Chondrocyte (in vitro differentiated cells): ENCODE data around the gene TPI1. TPM values are rescaled to one million over a fixed set of nuclear protein-coding genes. Genes with fewer than 3 reads are reported as not detected.

Source experiments
- DNase-seq: peaks from one replicate; pipeline ENCODE4 v3.0.0; 2021; ENCODE audit warnings: mixed read lengths, low spot score
- H3K27ac Mint-ChIP-seq: one replicate; pipeline ENCODE4 v1.8.0; 2021; ENCODE audit warnings: mild to moderate bottlenecking, moderate library complexity, mixed read lengths; ENCODE audit not compliant: unreplicated experiment
- H3K27me3 Mint-ChIP-seq: 2 replicates; pipeline ENCODE4 v1.8.0; 2021; ENCODE audit warnings: low read depth, mixed read lengths
- H3K36me3 Mint-ChIP-seq: 2 replicates; pipeline ENCODE4 v1.8.0; 2021; ENCODE audit warnings: low read depth, mixed read lengths
- H3K4me1 Mint-ChIP-seq: 2 replicates; pipeline ENCODE4 v1.8.0; 2021; ENCODE audit warnings: low read depth, mild to moderate bottlenecking, mixed read lengths
- H3K4me3 Mint-ChIP-seq: one replicate; pipeline ENCODE4 v1.8.0; 2021; ENCODE audit warnings: mild to moderate bottlenecking, moderate library complexity, mixed read lengths; ENCODE audit not compliant: unreplicated experiment
- H3K9me3 Mint-ChIP-seq: 2 replicates; pipeline ENCODE4 v1.8.0; 2021; ENCODE audit warnings: low read depth, mixed read lengths
- CTCF ChIP-seq: fragments of 200-600 bp; sonication (generic); IDR thresholded peaks from 2 replicates; pipeline ENCODE4 v1.5.0; 2021; ENCODE audit warnings: antibody characterized with exemption, mild to moderate bottlenecking, moderate library complexity
- total RNA-seq: library from RNA; stranded (reverse); gene quantifications from 3 replicates; pipeline ENCODE4 v1.2.1, GENCODE V29; 2021

Gene TPI1
- total RNA-seq, 1 donor from 2014 or later, result 551 TPM

GRCh38 chr12:6834254-6834653, 33.1 kb upstream of the TPI1 start:
- H3K36me3 Mint-ChIP-seq, result peaks cover 36% of the 10 kb centered on the region
- H3K27ac Mint-ChIP-seq, result no peak overlapping the region
- DNase-seq, result no peak
- no peaks in the 10 kb centered on the region for H3K9me3 Mint-ChIP-seq
- no peak overlapping the region for H3K4me3 Mint-ChIP-seq
- no peak for TF ChIP-seq CTCF
- no peaks in the 10 kb centered on the region for H3K27me3 Mint-ChIP-seq
- peaks cover 17% of the 10 kb centered on the region for H3K4me1 Mint-ChIP-seq

GRCh38 chr12:6834873-6835272, 32.5 kb upstream of the TPI1 start:
- DNase-seq, result no peak
- no peak for TF ChIP-seq CTCF
- peaks cover 13% of the 10 kb centered on the region for H3K4me1 Mint-ChIP-seq
- H3K4me3 Mint-ChIP-seq, result no peak overlapping the region
- H3K9me3 Mint-ChIP-seq, result no peaks in the 10 kb centered on the region
- peaks cover 36% of the 10 kb centered on the region for H3K36me3 Mint-ChIP-seq
- H3K27me3 Mint-ChIP-seq, result no peaks in the 10 kb centered on the region
- no peak overlapping the region for H3K27ac Mint-ChIP-seq

- Mint-ChIP-seq H3K36me3 (peaks cover 27% of the 10 kb centered on the region), H3K27me3 (no peaks in the 10 kb centered on the region), H3K4me1 (peaks cover 5% of the 10 kb centered on the region), H3K9me3 (no peaks in the 10 kb centered on the region), H3K27ac (no peak overlapping the region), H3K4me3 (no peak overlapping the region)
- no peak for DNase-seq
- TF ChIP-seq CTCF, result no peak
Observed at GRCh38 chr12:6836851-6837250, 30.5 kb upstream of the TPI1 start.

GRCh38 chr12:6837370-6838060, 29.8 kb upstream of the TPI1 start:
- Mint-ChIP-seq H3K36me3 (peaks cover 27% of the 10 kb centered on the region), H3K9me3 (no peaks in the 10 kb centered on the region), H3K4me3 (no peak overlapping the region), H3K27ac (no peak overlapping the region), H3K27me3 (no peaks in the 10 kb centered on the region), H3K4me1 (peaks cover 5% of the 10 kb centered on the region)
- no peak for TF ChIP-seq CTCF
- no peak for DNase-seq

- peaks cover 31% of the 10 kb centered on the region for H3K36me3 Mint-ChIP-seq
- no peak for TF ChIP-seq CTCF
Observed at GRCh38 chr12:6838854-6839253, 28.5 kb upstream of the TPI1 start.

More at GRCh38 chr12:6838854-6839253, 28.5 kb upstream of the TPI1 start:
- no peak overlapping the region for H3K27ac Mint-ChIP-seq
- DNase-seq, result no peak
- no peak overlapping the region for H3K4me3 Mint-ChIP-seq
- H3K27me3 Mint-ChIP-seq, result no peaks in the 10 kb centered on the region
- no peaks in the 10 kb centered on the region for H3K4me1 Mint-ChIP-seq
- no peaks in the 10 kb centered on the region for H3K9me3 Mint-ChIP-seq
